RWPE2 (cell line): ENCODE measurements around the gene NES.

Experiments used
- ATAC-seq: fragments of 200-7000 bp; cut with Tn5 transposase; 3 replicates; pipeline ENCODE4 v1.9.1; 2021; ENCODE audit warnings: low read depth
- DNase-seq: peaks from one replicate; pipeline ENCODE4 v3.0.0-alpha.2; 2020; ENCODE audit warnings: low spot score
- H3K27ac ChIP-seq: fragments of 450-650 bp; 2 replicates; pipeline ENCODE4 v1.5.1; 2017; ENCODE audit warnings: mild to moderate bottlenecking; ENCODE audit not compliant: poor library complexity, severe bottlenecking
- H3K27me3 ChIP-seq: fragments of 250-450 bp; sonication (Bioruptor Pico); 2 replicates; pipeline ENCODE4 v1.5.1; 2021; ENCODE audit warnings: mild to moderate bottlenecking, moderate library complexity; ENCODE audit not compliant: insufficient read depth, poor library complexity, severe bottlenecking
- H3K36me3 ChIP-seq: fragments of 250-450 bp; sonication (Bioruptor Pico); 2 replicates; pipeline ENCODE4 v1.5.1; 2020; ENCODE audit warnings: low read depth, mild to moderate bottlenecking, moderate library complexity
- H3K4me1 ChIP-seq: fragments of 250-450 bp; sonication (Bioruptor Pico); 2 replicates; pipeline ENCODE4 v1.5.1; 2021; ENCODE audit warnings: mild to moderate bottlenecking, moderate library complexity; ENCODE audit not compliant: insufficient read depth, poor library complexity, severe bottlenecking
- H3K4me3 ChIP-seq: fragments of 250-450 bp; sonication (Bioruptor Pico); 2 replicates; pipeline ENCODE4 v1.5.1; 2021; ENCODE audit warnings: mild to moderate bottlenecking, moderate library complexity; ENCODE audit not compliant: severe bottlenecking
- H3K9me3 ChIP-seq: fragments of 250-450 bp; sonication (Bioruptor Pico); 2 replicates; pipeline ENCODE4 v1.5.1; 2021; ENCODE audit warnings: mild to moderate bottlenecking, moderate library complexity; ENCODE audit not compliant: severe bottlenecking
- TF ChIP-seq, protein P1 (sequence below): fragments of 450-650 bp; IDR thresholded peaks from one replicate; pipeline ENCODE4 v1.5.1; 2017; ENCODE audit warnings: mild to moderate bottlenecking, moderate library complexity; ENCODE audit not compliant: poor library complexity, severe bottlenecking

Gene NES

DNA sequence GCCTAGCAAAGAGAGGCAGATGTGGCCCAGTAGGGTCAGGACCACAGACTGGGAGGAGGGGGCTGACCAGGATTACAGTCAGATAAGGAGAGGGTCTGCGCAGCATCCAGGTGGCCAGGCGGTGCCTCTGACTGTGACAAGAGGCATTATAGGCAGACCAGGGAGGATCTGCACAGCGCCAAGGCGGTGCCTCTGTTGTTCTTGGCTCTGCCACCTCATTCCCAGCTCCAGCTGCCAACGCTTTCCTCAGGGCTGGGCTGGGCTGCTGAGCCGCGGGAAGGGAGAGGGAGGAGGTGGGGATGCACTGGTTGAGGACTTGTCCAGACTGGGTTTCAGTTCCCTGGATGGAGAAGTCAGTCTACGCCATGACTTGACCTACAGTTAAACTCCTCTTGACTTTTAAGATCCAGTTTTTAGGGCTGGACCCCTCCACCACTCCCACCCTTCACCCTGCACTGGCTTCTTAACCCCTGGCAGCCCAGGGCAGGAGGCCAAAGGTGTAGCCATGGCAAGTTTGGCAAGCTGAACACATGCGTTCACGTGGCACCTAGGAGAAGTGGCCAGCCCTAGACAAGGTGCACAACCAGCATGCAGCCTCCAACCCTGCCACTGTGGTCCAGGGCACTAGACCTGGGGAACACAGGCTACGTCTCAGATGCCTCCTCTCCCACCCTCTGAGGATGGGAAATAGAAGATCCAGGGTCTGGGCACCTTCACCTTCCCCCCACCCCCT is 32.7 kb upstream of the NES start:
- DNase-seq (no peak), ATAC-seq (peak; percentile 88)
- TF ChIP-seq, protein P1, sequence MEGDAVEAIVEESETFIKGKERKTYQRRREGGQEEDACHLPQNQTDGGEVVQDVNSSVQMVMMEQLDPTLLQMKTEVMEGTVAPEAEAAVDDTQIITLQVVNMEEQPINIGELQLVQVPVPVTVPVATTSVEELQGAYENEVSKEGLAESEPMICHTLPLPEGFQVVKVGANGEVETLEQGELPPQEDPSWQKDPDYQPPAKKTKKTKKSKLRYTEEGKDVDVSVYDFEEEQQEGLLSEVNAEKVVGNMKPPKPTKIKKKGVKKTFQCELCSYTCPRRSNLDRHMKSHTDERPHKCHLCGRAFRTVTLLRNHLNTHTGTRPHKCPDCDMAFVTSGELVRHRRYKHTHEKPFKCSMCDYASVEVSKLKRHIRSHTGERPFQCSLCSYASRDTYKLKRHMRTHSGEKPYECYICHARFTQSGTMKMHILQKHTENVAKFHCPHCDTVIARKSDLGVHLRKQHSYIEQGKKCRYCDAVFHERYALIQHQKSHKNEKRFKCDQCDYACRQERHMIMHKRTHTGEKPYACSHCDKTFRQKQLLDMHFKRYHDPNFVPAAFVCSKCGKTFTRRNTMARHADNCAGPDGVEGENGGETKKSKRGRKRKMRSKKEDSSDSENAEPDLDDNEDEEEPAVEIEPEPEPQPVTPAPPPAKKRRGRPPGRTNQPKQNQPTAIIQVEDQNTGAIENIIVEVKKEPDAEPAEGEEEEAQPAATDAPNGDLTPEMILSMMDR = no peak
- Histone ChIP-seq H3K27me3 (no peaks in the 10 kb centered on the region), H3K4me1 (peaks cover 46% of the 10 kb centered on the region), H3K4me3 (no peak overlapping the region), H3K36me3 (no peaks in the 10 kb centered on the region), H3K27ac (peak overlapping the region; percentile 31), H3K9me3 (no peaks in the 10 kb centered on the region)

DNA sequence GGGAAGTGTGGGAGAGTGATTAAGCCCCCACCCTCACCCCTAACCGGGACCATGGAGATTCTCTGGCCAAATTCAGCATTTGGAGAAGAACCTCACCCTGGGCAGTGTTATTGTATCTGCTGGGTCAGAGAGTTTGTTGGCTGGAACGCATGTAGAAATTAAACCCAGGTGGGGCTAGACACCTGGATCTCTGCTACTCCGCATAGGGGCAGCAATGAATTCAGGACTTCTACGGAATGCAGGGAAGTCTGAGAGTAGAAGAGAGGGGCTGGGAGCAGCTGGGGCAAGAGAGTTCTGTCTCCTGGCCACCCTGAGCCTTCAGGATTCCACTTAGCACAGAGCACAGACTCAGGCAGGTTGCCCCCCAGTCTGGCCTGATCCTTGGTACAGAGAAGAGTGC is 31.8 kb upstream of the NES start:
- no peak overlapping the region for H3K4me3 ChIP-seq
- ATAC-seq (no peak), DNase-seq (no peak)
- H3K27me3 ChIP-seq = no peaks in the 10 kb centered on the region
- H3K27ac ChIP-seq = peak overlapping the region; percentile 31
- TF ChIP-seq, protein P1 = no peak
- H3K36me3 ChIP-seq = no peaks in the 10 kb centered on the region
- H3K4me1 ChIP-seq = peaks cover 51% of the 10 kb centered on the region
- no peaks in the 10 kb centered on the region for H3K9me3 ChIP-seq

DNA sequence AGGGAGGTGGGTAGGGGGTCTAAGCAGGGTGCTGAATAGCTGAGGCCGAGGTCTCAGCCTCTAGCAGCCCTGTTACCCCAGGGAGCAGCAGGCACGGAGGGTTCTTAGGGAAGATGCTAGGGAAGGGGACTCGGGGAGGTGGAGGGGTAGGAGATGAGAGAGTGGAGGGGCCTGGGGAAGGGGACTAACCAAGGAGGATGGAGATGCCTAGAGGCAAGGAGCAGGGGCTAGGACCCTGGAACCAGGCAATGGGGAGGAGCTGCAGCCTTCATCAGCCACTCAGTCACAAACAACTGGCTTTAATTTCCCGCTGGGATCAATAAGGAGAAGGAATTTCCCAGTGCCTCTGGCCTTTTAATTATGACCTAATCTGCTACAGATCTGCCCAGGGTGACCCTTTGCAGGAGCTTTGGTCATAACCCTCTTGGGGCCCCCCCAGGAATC is 31.0 kb upstream of the NES start:
- Histone ChIP-seq H3K27ac (no peak overlapping the region), H3K36me3 (no peaks in the 10 kb centered on the region), H3K4me1 (peaks cover 55% of the 10 kb centered on the region), H3K9me3 (no peaks in the 10 kb centered on the region), H3K4me3 (no peak overlapping the region), H3K27me3 (no peaks in the 10 kb centered on the region)
- TF ChIP-seq, protein P1 = no peak
- DNase-seq = no peak
- ATAC-seq = no peak

DNA sequence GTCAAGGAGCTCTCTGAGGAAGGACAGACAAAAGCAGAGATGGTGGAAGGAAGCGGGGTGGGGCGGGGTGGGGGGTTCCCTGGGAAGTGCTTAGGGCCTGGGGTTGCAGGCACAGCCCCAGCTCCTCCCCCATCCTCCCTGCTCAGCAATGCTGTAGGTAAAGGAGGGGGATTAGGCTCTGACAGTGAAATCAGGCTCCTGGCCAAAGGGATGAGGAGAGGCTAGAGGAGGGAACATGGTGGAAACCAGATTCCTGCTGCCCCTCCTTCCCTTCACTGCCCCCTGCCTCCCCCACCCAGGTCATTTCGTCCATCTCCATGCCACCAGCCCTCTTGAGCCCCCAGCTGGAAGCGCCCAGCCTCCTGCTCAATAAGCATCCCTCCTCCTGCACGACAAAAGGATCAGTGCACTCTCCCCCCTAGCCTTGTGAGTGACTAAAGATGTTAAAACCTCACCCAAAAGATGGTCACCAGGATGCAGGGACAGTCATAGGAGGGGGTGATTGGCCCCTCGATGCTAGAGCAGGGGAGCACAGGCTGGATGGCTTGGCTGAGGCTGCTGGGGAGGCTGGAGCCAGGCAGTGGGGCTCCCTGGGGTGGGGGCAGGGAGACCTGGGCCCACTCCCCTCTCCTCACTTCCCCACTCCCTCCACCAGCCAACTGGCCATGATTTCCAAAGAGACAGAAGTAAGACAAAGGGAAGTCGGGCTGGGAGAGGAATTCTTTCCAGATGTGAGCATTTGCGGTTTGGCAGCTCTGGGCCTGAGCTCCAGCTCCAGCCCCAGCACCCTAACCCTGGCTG is 30.4 kb upstream of the NES start:
- no peaks in the 10 kb centered on the region for H3K9me3 ChIP-seq
- H3K27ac ChIP-seq = no peak overlapping the region
- ATAC-seq (no peak), DNase-seq (no peak)
- no peak overlapping the region for H3K4me3 ChIP-seq
- TF ChIP-seq, protein P1 = no peak
- H3K4me1 ChIP-seq = peaks cover 51% of the 10 kb centered on the region
- no peaks in the 10 kb centered on the region for H3K27me3 ChIP-seq
- no peaks in the 10 kb centered on the region for H3K36me3 ChIP-seq
